IMR-90 (cell line): Measurements from ENCODE around the gene WDR49. TPM values are rescaled to one million over a fixed set of nuclear protein-coding genes. Genes with fewer than 3 reads are reported as not detected.

Experiments
- ATAC-seq: fragments of 200-7000 bp; cut with Tn5 transposase; 2 replicates; pipeline ENCODE4 v1.9.1; 2020; ENCODE audit warnings: low read depth, mild to moderate bottlenecking, moderate library complexity
- BruUV-seq: library from RNA; stranded (reverse); fragments of 400-500 nt; replicated peaks from 2 replicates; lab custom pipeline; 2021; lab: Mats Ljungman, UMichigan
- CTCF ChIA-PET: fragments of 300-600 bp; formaldehyde crosslinking; extraction: SDS; loops from one replicate; lab custom pipeline; 2021; ENCODE audit warnings: antibody characterized with exemption; lab: Yijun Ruan, JAX
- POLR2A ChIA-PET: fragments of 300-600 bp; sonication (Branson Sonifier 250); formaldehyde crosslinking; loops from one replicate; lab custom pipeline; 2022; ENCODE audit warnings: antibody characterized with exemption; ENCODE audit not compliant: unreplicated experiment; lab: Charles Lee
- DNase-seq: peaks from one replicate; pipeline ENCODE4 v3.0.0; 2013
- H2AFZ ChIP-seq: replicated peaks from 2 replicates; pipeline ENCODE3; 2013; ENCODE audit warnings: low read length, mild to moderate bottlenecking; ENCODE audit not compliant: poor library complexity
- H2AK5ac ChIP-seq: 2 replicates; pipeline ENCODE4 v1.6.1; 2013; ENCODE audit warnings: low read depth, low read length, inconsistent platforms
- H2AK9ac ChIP-seq: replicated peaks from 2 replicates; pipeline ENCODE3; 2013; ENCODE audit warnings: mild to moderate bottlenecking, low read depth, low read length, moderate library complexity; ENCODE audit not compliant: poor library complexity
- H2BK120ac ChIP-seq: 2 replicates; pipeline ENCODE4 v1.6.1; 2013; ENCODE audit warnings: low read depth, low read length, inconsistent platforms
- H2BK15ac ChIP-seq: 3 replicates; pipeline ENCODE4 v1.6.1; 2013; ENCODE audit warnings: low read depth, low read length, inconsistent platforms
- H2BK20ac ChIP-seq: 2 replicates; pipeline ENCODE4 v1.6.1; 2013; ENCODE audit warnings: low read depth, mild to moderate bottlenecking, inconsistent platforms, low read length, moderate library complexity
- H2BK5ac ChIP-seq: 2 replicates; pipeline ENCODE4 v1.6.1; 2013; ENCODE audit warnings: mild to moderate bottlenecking, low read depth, low read length, inconsistent platforms; ENCODE audit not compliant: poor library complexity, severe bottlenecking
- H3K14ac ChIP-seq: replicated peaks from 2 replicates; pipeline ENCODE4 v1.6.1; 2013; ENCODE audit warnings: low read depth, low read length, inconsistent platforms
- H3K18ac ChIP-seq: 2 replicates; pipeline ENCODE4 v1.6.1; 2013; ENCODE audit warnings: low read depth, low read length, control low read depth
- H3K23ac ChIP-seq: 2 replicates; pipeline ENCODE4 v1.6.1; 2013; ENCODE audit warnings: low read depth, low read length, inconsistent platforms
- H3K27ac ChIP-seq: 2 replicates; pipeline ENCODE4 v1.5.1; 2013; ENCODE audit warnings: mild to moderate bottlenecking, control low read depth, low read length; ENCODE audit not compliant: insufficient read depth
- H3K27me3 ChIP-seq: 2 replicates; pipeline ENCODE4 v1.6.1; 2013; ENCODE audit warnings: low read length; ENCODE audit not compliant: control insufficient read depth, insufficient read depth
- H3K36me3 ChIP-seq: 2 replicates; pipeline ENCODE4 v1.6.1; 2013; ENCODE audit warnings: low read length, mixed read lengths; ENCODE audit not compliant: control insufficient read depth, insufficient read depth
- H3K4ac ChIP-seq: 2 replicates; pipeline ENCODE4 v1.6.1; 2013; ENCODE audit warnings: low read depth, low read length, inconsistent platforms
- H3K4me1 ChIP-seq: 2 replicates; pipeline ENCODE4 v1.6.1; 2013; ENCODE audit warnings: low read length, mixed read lengths; ENCODE audit not compliant: control insufficient read depth, insufficient read depth
- H3K4me2 ChIP-seq: 2 replicates; pipeline ENCODE4 v1.6.1; 2013; ENCODE audit warnings: low read depth, mild to moderate bottlenecking, control low read depth, low read length, moderate library complexity
- H3K4me3 ChIP-seq: 2 replicates; pipeline ENCODE4 v1.5.1; 2013; ENCODE audit warnings: low read depth, mild to moderate bottlenecking, control low read depth, low read length, moderate library complexity; ENCODE audit not compliant: insufficient read depth
- H3K56ac ChIP-seq: 2 replicates; pipeline ENCODE4 v1.6.1; 2013; ENCODE audit warnings: low read length, inconsistent platforms; ENCODE audit not compliant: insufficient read depth; ENCODE audit errors: extremely low read depth
- H3K79me1 ChIP-seq, 2 experiments: 2 replicates each; pipeline ENCODE4 v1.6.1; 2013; ENCODE audit warnings: low read length in 2 of 2, inconsistent platforms in 1 of 2, low read depth in 1 of 2
- H3K9ac ChIP-seq: 2 replicates; pipeline ENCODE4 v1.6.1; 2013; ENCODE audit warnings: low read depth, low read length, control low read depth
- H3K9me1 ChIP-seq: 2 replicates; pipeline ENCODE4 v1.6.1; 2013; ENCODE audit warnings: low read length, inconsistent platforms; ENCODE audit not compliant: insufficient read depth
- H3K9me3 ChIP-seq: 2 replicates; pipeline ENCODE4 v1.6.1; 2013; ENCODE audit warnings: low read length; ENCODE audit not compliant: control insufficient read depth, insufficient read depth
- H4K20me1 ChIP-seq: 2 replicates; pipeline ENCODE4 v1.6.1; 2013; ENCODE audit warnings: low read length, inconsistent platforms; ENCODE audit not compliant: insufficient read depth
- H4K5ac ChIP-seq: 2 replicates; pipeline ENCODE4 v1.6.1; 2013; ENCODE audit warnings: mild to moderate bottlenecking, low read depth, low read length, control low read depth
- H4K8ac ChIP-seq, 2 experiments: 2 replicates each; pipeline ENCODE4 v1.6.1; 2013; ENCODE audit warnings: low read depth in 2 of 2, low read length in 2 of 2, control low read depth in 1 of 2, inconsistent platforms in 1 of 2
- H4K91ac ChIP-seq: 2 replicates; pipeline ENCODE4 v1.6.1; 2013; ENCODE audit warnings: low read depth, low read length, inconsistent platforms; ENCODE audit not compliant: insufficient read depth
- BHLHE40 ChIP-seq: fragments of 150-350 bp; IDR thresholded peaks from 2 replicates; pipeline ENCODE4 v1.6.1; 2016; ENCODE audit warnings: mild to moderate bottlenecking, low read depth, low read length
- CEBPB ChIP-seq: IDR thresholded peaks from 2 replicates; pipeline ENCODE4 v1.6.1; 2012; ENCODE audit warnings: low read depth, low read length, improper control_type of control experiment
- CHD1 ChIP-seq: IDR thresholded peaks from 2 replicates; pipeline ENCODE4 v1.6.1; 2012; ENCODE audit warnings: low read depth, low read length, improper control_type of control experiment
- ELK1 ChIP-seq: fragments of 150-350 bp; IDR thresholded peaks from 2 replicates; pipeline ENCODE4 v1.6.1; 2016; ENCODE audit warnings: low read depth, mild to moderate bottlenecking, low read length, moderate library complexity, borderline replicate concordance
- FOS ChIP-seq: fragments of 150-350 bp; IDR thresholded peaks from 2 replicates; pipeline ENCODE4 v1.6.1; 2016; ENCODE audit warnings: low read depth, low read length
- MAFK ChIP-seq: IDR thresholded peaks from 2 replicates; pipeline ENCODE4 v1.6.1; 2012; ENCODE audit warnings: low read depth, low read length, improper control_type of control experiment
- MAZ ChIP-seq: IDR thresholded peaks from 2 replicates; pipeline ENCODE4 v1.6.1; 2012; ENCODE audit warnings: low read depth, mild to moderate bottlenecking, low read length, improper control_type of control experiment, moderate library complexity, borderline replicate concordance
- MXI1 ChIP-seq: IDR thresholded peaks from 2 replicates; pipeline ENCODE4 v1.6.1; 2012; ENCODE audit warnings: low read depth, mild to moderate bottlenecking, low read length, moderate library complexity, borderline replicate concordance
- NFE2L2 ChIP-seq: fragments of 150-350 bp; IDR thresholded peaks from 2 replicates; pipeline ENCODE4 v1.6.1; 2016; ENCODE audit warnings: low read depth, mild to moderate bottlenecking, low read length
- POLR2A ChIP-seq: IDR thresholded peaks from 2 replicates; pipeline ENCODE4 v1.6.1; 2012; ENCODE audit warnings: mild to moderate bottlenecking, low read depth, low read length
- RAD21 ChIP-seq: IDR thresholded peaks from 2 replicates; pipeline ENCODE4 v1.6.1; 2012; ENCODE audit warnings: low read length, improper control_type of control experiment
- SMC3 ChIP-seq: fragments of 150-350 bp; IDR thresholded peaks from 2 replicates; pipeline ENCODE4 v1.6.1; 2016; ENCODE audit warnings: low read depth, mild to moderate bottlenecking, antibody characterized with exemption, low read length, moderate library complexity
- USF2 ChIP-seq: fragments of 150-350 bp; IDR thresholded peaks from 2 replicates; pipeline ENCODE4 v1.6.1; 2017; ENCODE audit warnings: mild to moderate bottlenecking, antibody characterized with exemption, low read length, low read depth
- dilution Hi-C: fragments of 300-500 bp; cut with HindIII; formaldehyde crosslinking; loops from one replicate; pipeline ENCODE4 v1.14.3; 2018; ENCODE audit warnings: low sequenced_read_pairs; ENCODE audit not compliant: unreplicated experiment
- in situ Hi-C: fragments of 300-500 bp; cut with MboI; formaldehyde crosslinking; loops from 3 replicates; pipeline ENCODE4 v1.14.3; 2019; ENCODE audit warnings: low sequenced_read_pairs, inconsistent platforms, mixed read lengths
- intact Hi-C: fragments of 100-400 bp; cut with micrococcal nuclease; formaldehyde crosslinking; loops from 2 replicates; pipeline ENCODE4 v1.10.0; 2022
- polyA plus RNA-seq, 3 experiments: library from polyadenylated mRNA; depleted of rRNA; stranded (reverse); fragments of >200 nt; gene quantifications; 2 replicates each; pipeline ENCODE4 v1.2.3, GENCODE V29; 2012; ENCODE audit warnings: low replicate concordance in 1 of 3
- total RNA-seq: library from RNA; depleted of rRNA; stranded (reverse); fragments of >200 nt; gene quantifications from 2 replicates; pipeline ENCODE4 v1.2.3, GENCODE V29; 2012

The WDR49 gene
- total and polyA plus RNA-seq, 2 of the 4 experiments (the other 2 are of a cell fraction), result not detected

- CTCF ChIA-PET, result no interaction called here
- Histone ChIP-seq H3K4me3 (no peak overlapping the region), H3K18ac (no peak overlapping the region), H3K14ac (no peak overlapping the region), H2BK15ac (no peak overlapping the region), H3K4ac (no peak overlapping the region), H2AFZ (no peak overlapping the region), H2AK5ac (no peak overlapping the region), H3K79me1 (no peaks in the 10 kb centered on the region), H3K27me3 (no peaks in the 10 kb centered on the region), H3K23ac (no peak overlapping the region), H3K36me3 (no peaks in the 10 kb centered on the region), H4K8ac (no peak overlapping the region), H2AK9ac (no peak overlapping the region), H3K9me3 (peaks cover 5% of the 10 kb centered on the region; the same call in 1 of the 2 replicates), H2BK120ac (no peak overlapping the region), H2BK5ac (no peak overlapping the region), H3K56ac (no peak overlapping the region), H3K9ac (no peak overlapping the region), H3K4me1 (no peaks in the 10 kb centered on the region), H3K27ac (no peak overlapping the region), H2BK20ac (no peak overlapping the region), H3K4me2 (no peak overlapping the region), H3K9me1 (no peaks in the 10 kb centered on the region), H4K91ac (no peak overlapping the region), H4K5ac (no peak overlapping the region), H4K20me1 (no peaks in the 10 kb centered on the region)
- POLR2A ChIA-PET, result no interaction called here
- BruUV-seq, result no TSS peak
- ATAC-seq (no peak), DNase-seq (no peak)
- intact Hi-C loops, result no loop called here
- dilution Hi-C loops, result no loop called here
- TF ChIP-seq MAZ (no peak), FOS (no peak), MAFK (no peak), ELK1 (no peak), SMC3 (no peak), MXI1 (no peak), BHLHE40 (no peak), USF2 (no peak), RAD21 (no peak), NFE2L2 (no peak), CHD1 (no peak), CEBPB (no peak), POLR2A (no peak)
- in situ Hi-C loops, result no loop called here
Measured at GRCh38 chr3:167466966-167467365, 186.8 kb downstream of the WDR49 start.
